ENCODE data around the gene SLX9.

Gene SLX9

DNA sequence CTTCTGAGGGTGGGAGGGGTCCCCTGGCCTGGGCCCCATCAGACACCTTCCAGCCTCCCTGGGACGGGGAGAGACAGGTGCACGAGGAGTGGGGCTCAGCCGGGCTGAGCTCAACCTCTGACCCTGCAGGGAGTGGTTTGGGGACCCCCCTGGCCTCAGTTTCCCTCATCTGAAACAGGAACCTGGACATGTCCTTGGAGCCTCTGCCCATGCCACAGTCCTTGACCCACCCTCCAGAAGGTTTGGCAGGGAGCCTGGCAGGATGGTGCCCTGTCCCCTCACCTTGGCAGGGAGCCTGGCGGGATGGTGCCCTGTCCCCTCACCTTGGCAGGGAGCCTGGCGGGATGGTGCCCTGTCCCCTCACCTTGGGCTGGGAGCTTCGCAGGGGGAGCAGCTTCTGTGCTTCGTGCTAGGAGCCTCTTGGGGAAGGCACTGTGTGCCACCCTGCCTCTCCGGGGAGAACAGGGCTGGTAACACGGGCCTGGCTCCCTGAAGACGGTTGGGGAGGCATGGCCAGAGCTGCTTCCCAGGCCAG is 58.3 kb downstream of the SLX9 start:
- TF ChIP-seq, protein P1, sequence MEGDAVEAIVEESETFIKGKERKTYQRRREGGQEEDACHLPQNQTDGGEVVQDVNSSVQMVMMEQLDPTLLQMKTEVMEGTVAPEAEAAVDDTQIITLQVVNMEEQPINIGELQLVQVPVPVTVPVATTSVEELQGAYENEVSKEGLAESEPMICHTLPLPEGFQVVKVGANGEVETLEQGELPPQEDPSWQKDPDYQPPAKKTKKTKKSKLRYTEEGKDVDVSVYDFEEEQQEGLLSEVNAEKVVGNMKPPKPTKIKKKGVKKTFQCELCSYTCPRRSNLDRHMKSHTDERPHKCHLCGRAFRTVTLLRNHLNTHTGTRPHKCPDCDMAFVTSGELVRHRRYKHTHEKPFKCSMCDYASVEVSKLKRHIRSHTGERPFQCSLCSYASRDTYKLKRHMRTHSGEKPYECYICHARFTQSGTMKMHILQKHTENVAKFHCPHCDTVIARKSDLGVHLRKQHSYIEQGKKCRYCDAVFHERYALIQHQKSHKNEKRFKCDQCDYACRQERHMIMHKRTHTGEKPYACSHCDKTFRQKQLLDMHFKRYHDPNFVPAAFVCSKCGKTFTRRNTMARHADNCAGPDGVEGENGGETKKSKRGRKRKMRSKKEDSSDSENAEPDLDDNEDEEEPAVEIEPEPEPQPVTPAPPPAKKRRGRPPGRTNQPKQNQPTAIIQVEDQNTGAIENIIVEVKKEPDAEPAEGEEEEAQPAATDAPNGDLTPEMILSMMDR (IDR thresholded peaks at IDR 0.05; ENCODE audit: extremely low read depth, missing control alignments), result no peak
- no peak for DNase-seq (ENCODE audit: low spot score)

DNA sequence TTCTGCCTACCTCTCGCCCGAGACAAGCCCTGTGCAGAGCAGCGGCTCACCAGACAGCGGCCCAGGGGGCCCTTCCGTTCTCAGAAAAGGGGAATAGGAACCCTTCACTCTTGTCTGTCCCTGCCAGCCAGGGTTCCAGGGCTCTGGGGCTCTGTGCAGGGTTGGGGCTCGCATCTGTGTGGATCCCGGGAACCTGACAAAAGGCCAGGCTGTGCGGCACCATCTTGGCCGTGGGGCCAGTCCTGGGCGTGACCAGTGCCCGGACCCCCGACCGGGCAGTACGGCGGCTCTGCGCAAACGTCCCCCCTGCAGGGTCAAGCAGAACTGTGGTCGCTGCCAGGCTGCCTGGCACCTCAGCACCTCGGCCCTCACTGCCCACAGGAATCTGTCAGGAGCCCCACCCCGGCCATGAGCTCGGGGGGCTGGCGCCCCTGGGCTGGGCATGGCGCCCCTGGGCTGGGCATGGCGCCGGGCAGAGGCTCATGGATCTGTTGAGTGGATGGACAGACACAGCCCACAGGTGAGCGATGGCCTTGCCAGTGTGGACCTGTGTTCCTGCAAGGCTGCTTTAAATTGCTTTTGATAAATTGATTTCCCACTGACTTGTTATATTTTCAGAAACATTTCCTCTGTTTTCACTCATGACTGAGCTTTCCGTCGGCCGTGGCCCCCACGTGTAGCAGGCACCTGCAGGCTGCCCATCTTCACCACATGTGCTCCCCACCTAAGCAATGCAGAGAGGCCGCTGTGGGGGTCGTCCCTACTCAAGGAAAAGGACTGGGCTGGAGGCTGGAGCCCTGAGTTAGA is 59.0 kb downstream of the SLX9 start:
- TF ChIP-seq, protein P1 (IDR thresholded peaks at IDR 0.05; ENCODE audit: extremely low read depth, missing control alignments), result no peak
- DNase-seq (ENCODE audit: low spot score), result no peak

DNA sequence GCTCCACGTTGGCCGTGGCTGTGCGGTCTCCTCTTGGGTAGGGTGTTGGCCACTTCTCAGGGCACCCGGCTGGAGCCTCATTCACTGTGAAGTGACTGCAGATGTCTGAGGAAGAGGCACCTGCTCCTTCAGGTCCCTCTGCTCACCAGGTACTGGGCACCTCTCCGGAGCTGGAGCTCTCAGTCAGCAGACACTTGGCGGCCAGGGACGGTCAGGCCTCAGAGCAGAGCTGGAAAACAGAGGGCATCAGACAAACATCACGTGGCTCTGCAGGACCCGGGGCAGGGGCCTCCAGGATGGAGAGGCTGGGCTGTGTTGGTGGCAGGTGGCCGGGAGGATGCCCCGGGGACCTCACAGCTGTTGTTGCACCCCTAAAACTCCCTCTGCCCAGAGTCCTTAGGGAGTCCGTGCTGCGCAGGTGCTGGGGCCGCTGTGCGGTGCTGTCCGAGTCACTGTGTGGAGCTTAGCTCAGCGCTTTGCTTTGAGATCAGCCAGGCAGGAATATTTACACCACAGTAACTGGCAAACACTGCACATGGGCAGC is 59.7 kb downstream of the SLX9 start:
- TF ChIP-seq, protein P1 (IDR thresholded peaks at IDR 0.05; ENCODE audit: extremely low read depth, missing control alignments), result no peak
- no peak for DNase-seq (ENCODE audit: low spot score)

DNA sequence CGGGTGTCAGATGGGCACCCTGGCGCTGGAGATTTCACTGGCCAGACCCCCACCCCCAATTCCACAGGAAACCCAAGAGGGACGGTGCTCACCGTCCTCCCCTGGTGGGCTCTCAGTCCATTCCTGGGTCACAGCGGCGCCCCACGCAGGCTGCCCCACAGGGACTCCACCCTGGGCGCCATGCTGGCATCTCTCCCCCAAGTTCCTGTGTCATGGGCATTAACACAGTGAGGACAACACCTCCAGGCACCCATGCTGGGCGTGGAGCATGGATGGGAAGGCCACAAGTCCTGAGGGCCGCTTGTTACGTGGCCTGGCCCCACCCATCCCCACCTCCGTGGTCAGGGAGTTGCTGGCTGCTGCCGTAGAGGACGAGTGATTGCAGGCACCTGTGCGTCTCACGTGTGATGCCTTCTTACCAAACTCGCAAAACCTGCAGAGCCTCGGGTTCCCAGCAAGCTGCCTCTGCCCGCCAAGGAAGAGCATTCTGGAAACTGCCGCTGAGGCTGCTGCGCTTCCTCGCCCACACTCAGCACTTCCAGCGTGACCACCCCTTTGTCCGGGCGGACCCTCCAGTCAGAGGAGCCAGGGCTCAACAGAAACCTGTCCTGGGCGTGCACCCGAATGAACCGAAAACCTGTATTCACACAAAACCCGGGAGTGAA is 60.3 kb downstream of the SLX9 start:
- DNase-seq (ENCODE audit: low spot score), result no peak
- TF ChIP-seq, protein P1 (IDR thresholded peaks at IDR 0.05; ENCODE audit: extremely low read depth, missing control alignments), result no peak

DNA sequence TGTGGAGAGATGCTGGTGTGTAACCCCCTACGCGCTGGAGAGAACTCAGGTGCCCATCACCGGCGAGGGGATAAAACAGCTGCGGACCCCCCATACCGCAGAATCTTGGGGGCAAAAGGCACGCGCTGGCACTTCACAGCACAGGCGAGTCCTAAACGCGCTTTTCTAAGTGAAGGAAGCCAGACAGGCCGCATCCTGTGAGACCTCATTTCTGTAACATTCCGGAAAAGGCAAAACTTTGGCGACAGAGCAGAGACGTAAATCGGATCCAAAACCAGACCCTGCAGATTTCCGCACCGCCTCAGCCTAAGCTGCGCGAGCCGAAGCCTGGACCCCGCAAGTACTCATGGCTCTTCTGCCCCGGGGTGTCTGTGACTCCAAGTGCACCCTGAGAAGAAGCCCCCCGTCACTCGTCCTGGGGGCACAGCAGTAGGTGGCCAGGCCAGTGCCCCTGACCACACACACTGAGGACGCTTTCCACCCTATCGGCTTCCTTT is 60.9 kb downstream of the SLX9 start:
- TF ChIP-seq, protein P1 (IDR thresholded peaks at IDR 0.05; ENCODE audit: extremely low read depth, missing control alignments), result no peak
- DNase-seq (ENCODE audit: low spot score), result no peak

DNA sequence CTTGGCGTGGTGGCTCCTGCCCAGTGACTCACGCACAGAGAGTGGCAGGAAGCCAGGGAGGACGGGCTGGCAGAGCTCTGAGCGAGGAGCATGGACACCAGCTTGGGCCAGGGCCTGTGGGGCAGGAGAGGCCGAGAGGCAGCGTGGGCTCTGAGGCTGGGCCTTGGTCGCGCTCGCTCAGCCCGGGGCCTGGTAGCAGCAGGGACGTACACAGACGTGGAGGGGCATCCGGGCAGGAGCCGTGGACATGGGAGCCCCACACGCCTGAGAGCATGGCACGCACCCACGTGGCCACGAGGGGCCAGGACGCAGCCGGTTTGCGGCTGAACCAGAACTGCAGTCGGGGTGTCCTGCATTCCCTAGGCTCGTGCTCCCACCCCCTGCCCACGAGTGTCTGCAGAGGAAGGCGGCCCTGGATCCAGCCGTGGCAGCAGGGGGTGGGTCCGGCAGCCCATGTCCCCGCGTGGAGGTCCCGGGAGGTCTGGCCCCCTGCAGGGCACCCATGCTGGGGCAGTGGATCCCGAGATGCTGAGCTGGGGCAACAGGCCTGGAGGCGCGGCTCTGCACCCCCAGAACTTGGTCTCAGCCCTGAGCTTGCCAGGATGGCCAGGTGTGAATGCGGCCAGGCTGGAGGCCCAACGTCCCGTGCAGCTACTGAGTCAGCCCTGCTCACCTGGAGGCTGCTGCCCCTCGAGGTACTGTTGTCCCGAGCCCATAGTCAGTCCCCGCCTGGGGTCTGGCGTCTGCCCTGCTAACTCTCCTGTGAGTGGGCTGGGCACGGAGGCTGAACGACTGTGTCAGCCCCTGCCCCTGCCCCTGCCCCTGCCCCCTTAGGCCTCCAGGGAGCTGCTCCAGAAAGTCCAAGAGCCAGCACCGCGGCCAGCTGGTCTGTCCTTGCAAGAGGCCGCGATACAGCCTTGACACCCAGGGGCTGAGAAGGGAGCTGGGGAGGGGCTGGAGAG is 61.6 kb downstream of the SLX9 start:
- DNase-seq (ENCODE audit: low spot score), result no peak
- TF ChIP-seq, protein P1 (IDR thresholded peaks at IDR 0.05; ENCODE audit: extremely low read depth, missing control alignments), result no peak

All from GM20000 (cell line).